H1 (cell line): ENCODE data around the gene NDUFB8. TPM values are rescaled to one million over a fixed set of nuclear protein-coding genes. Genes with fewer than 3 reads are reported as not detected.

Experiments used
- polyA plus RNA-seq, 7 experiments: library from polyadenylated mRNA; depleted of rRNA in 3 of 7; stranded (reverse) in 5 of 7; unstranded in 2 of 7; fragments of >200 nt in 5 of 7; fragments of 200-250 nt in 2 of 7; gene quantifications; 1 replicate in 5 of 7; 2 replicates in 1 of 7; 4 replicates in 1 of 7; pipeline versions ENCODE4 v1.2.1 to v1.2.3, GENCODE V29; 2011 to 2013; ENCODE audit warnings: missing spikeins in 2 of 7, mixed read lengths in 2 of 7
- total RNA-seq: library from RNA; stranded (reverse); fragmentation: NEBNext Ultra II Directional; extraction: Animal tissue kit (Norgen Biotek cat#: 25700); gene quantifications from 2 replicates; pipeline ENCODE4 v1.2.1, GENCODE V29; 2021
- TF ChIP-seq, protein P1 (sequence below): fragments of 300-600 bp; sonication (generic); IDR thresholded peaks from 2 replicates; pipeline ENCODE4 v1.7.1; 2012; ENCODE audit warnings: low read length, moderate library complexity, mild to moderate bottlenecking, inconsistent platforms; ENCODE audit not compliant: insufficient replicate concordance

The NDUFB8 gene
- total and polyA plus RNA-seq, 2 of the 8 experiments (the other 6 are each of a cell fraction or from before 2014, with no cell fraction given): 175 to 455 TPM

DNA sequence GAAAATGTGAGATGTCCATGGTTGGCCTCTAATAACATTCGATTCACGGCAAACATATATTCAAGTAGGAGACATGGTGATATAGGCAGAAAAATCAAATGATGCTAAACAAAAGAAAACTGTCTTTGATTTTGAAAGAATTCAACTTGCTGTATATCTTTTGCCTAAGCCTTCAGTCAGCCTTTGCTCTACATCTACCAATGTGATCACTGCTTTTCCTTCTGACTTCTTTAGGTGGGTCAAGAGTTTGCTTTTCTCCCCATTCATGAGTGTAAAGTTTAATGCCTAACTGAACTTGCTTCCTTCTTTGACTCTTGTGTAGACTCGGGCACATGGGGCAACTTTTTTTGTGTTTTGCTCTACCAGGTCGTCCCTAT is 5.7 kb upstream of the NDUFB8 start (continued):
- TF ChIP-seq, protein P1, sequence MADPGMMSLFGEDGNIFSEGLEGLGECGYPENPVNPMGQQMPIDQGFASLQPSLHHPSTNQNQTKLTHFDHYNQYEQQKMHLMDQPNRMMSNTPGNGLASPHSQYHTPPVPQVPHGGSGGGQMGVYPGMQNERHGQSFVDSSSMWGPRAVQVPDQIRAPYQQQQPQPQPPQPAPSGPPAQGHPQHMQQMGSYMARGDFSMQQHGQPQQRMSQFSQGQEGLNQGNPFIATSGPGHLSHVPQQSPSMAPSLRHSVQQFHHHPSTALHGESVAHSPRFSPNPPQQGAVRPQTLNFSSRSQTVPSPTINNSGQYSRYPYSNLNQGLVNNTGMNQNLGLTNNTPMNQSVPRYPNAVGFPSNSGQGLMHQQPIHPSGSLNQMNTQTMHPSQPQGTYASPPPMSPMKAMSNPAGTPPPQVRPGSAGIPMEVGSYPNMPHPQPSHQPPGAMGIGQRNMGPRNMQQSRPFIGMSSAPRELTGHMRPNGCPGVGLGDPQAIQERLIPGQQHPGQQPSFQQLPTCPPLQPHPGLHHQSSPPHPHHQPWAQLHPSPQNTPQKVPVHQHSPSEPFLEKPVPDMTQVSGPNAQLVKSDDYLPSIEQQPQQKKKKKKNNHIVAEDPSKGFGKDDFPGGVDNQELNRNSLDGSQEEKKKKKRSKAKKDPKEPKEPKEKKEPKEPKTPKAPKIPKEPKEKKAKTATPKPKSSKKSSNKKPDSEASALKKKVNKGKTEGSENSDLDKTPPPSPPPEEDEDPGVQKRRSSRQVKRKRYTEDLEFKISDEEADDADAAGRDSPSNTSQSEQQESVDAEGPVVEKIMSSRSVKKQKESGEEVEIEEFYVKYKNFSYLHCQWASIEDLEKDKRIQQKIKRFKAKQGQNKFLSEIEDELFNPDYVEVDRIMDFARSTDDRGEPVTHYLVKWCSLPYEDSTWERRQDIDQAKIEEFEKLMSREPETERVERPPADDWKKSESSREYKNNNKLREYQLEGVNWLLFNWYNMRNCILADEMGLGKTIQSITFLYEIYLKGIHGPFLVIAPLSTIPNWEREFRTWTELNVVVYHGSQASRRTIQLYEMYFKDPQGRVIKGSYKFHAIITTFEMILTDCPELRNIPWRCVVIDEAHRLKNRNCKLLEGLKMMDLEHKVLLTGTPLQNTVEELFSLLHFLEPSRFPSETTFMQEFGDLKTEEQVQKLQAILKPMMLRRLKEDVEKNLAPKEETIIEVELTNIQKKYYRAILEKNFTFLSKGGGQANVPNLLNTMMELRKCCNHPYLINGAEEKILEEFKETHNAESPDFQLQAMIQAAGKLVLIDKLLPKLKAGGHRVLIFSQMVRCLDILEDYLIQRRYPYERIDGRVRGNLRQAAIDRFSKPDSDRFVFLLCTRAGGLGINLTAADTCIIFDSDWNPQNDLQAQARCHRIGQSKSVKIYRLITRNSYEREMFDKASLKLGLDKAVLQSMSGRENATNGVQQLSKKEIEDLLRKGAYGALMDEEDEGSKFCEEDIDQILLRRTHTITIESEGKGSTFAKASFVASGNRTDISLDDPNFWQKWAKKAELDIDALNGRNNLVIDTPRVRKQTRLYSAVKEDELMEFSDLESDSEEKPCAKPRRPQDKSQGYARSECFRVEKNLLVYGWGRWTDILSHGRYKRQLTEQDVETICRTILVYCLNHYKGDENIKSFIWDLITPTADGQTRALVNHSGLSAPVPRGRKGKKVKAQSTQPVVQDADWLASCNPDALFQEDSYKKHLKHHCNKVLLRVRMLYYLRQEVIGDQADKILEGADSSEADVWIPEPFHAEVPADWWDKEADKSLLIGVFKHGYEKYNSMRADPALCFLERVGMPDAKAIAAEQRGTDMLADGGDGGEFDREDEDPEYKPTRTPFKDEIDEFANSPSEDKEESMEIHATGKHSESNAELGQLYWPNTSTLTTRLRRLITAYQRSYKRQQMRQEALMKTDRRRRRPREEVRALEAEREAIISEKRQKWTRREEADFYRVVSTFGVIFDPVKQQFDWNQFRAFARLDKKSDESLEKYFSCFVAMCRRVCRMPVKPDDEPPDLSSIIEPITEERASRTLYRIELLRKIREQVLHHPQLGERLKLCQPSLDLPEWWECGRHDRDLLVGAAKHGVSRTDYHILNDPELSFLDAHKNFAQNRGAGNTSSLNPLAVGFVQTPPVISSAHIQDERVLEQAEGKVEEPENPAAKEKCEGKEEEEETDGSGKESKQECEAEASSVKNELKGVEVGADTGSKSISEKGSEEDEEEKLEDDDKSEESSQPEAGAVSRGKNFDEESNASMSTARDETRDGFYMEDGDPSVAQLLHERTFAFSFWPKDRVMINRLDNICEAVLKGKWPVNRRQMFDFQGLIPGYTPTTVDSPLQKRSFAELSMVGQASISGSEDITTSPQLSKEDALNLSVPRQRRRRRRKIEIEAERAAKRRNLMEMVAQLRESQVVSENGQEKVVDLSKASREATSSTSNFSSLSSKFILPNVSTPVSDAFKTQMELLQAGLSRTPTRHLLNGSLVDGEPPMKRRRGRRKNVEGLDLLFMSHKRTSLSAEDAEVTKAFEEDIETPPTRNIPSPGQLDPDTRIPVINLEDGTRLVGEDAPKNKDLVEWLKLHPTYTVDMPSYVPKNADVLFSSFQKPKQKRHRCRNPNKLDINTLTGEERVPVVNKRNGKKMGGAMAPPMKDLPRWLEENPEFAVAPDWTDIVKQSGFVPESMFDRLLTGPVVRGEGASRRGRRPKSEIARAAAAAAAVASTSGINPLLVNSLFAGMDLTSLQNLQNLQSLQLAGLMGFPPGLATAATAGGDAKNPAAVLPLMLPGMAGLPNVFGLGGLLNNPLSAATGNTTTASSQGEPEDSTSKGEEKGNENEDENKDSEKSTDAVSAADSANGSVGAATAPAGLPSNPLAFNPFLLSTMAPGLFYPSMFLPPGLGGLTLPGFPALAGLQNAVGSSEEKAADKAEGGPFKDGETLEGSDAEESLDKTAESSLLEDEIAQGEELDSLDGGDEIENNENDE: no peak
